Brain microvascular endothelial cell (primary cell): ENCODE results near the gene PNPLA7.

Source experiments
- DNase-seq: peaks from one replicate; pipeline ENCODE4 v3.0.0-alpha.2; 2020
- H3K27ac ChIP-seq: fragments of 250-450 bp; sonication (Bioruptor Pico); 2 replicates; pipeline ENCODE4 v1.5.1; 2020; ENCODE audit warnings: mild to moderate bottlenecking, moderate library complexity
- H3K27me3 ChIP-seq: fragments of 250-450 bp; sonication (Bioruptor Pico); replicated peaks from 2 replicates; pipeline ENCODE4 v1.5.1; 2020; ENCODE audit warnings: mild to moderate bottlenecking
- H3K36me3 ChIP-seq: fragments of 250-450 bp; sonication (Bioruptor Pico); replicated peaks from 2 replicates; pipeline ENCODE4 v1.5.1; 2020; ENCODE audit warnings: mild to moderate bottlenecking
- H3K4me3 ChIP-seq: 2 replicates; pipeline ENCODE4 v1.5.1; 2011; ENCODE audit warnings: low read depth, mild to moderate bottlenecking, control low read depth, low read length, moderate library complexity
- in situ Hi-C: cut with HindIII; loops from 2 replicates; pipeline ENCODE4 v1.10.0; 2017; ENCODE audit warnings: low sequenced_read_pairs, low pct_ligation_motif_present
- TF ChIP-seq, protein P1 (sequence below): IDR thresholded peaks from 2 replicates; pipeline ENCODE4 v1.5.1; 2011; ENCODE audit warnings: low read depth, mild to moderate bottlenecking, moderate library complexity, low read length, control low read depth, inconsistent platforms; ENCODE audit errors: missing control alignments

Gene PNPLA7

DNA sequence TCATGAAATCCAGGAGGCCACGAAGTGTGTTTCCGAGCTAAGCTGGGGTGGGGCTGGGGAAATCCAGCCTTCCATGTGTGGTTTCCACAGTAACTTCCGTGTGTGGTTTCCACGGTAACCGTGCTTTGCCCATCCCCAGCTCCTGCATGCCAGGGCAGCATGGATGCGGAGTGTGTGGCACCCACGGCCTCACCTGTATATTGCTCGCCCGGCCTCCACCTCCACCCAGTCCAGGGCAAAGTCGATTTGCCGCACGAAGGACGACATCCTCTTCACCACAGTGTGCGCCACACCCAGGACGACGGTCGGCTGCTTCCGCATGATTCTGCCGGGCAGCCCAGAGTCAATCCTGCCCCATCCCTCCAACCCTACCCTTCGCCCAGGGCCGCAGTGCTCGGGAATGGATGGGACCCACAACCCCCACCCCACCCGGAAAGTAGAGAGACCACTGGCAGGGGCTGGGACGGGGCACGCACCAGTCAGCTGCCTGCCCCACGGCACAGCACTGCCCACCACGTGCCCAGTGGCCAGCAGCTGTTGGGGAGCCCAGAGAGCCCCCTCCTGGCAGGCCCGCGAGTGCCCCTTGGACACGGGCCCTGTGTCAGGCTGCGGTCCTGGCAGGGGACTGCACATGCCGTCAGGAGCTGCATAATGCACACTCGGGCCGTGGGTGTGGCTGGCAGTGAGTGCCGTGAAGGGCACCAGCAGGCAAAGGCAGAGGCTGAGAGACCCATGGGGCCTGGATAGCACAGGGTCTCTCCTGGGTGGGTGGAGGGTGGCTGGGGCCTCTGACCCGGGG lies 52.1 kb downstream of the PNPLA7 start:
- no peak overlapping the region for H3K27ac ChIP-seq
- DNase-seq: no peak
- H3K4me3 ChIP-seq: no peak overlapping the region
- in situ Hi-C loops: no loop called here
- TF ChIP-seq, protein P1, sequence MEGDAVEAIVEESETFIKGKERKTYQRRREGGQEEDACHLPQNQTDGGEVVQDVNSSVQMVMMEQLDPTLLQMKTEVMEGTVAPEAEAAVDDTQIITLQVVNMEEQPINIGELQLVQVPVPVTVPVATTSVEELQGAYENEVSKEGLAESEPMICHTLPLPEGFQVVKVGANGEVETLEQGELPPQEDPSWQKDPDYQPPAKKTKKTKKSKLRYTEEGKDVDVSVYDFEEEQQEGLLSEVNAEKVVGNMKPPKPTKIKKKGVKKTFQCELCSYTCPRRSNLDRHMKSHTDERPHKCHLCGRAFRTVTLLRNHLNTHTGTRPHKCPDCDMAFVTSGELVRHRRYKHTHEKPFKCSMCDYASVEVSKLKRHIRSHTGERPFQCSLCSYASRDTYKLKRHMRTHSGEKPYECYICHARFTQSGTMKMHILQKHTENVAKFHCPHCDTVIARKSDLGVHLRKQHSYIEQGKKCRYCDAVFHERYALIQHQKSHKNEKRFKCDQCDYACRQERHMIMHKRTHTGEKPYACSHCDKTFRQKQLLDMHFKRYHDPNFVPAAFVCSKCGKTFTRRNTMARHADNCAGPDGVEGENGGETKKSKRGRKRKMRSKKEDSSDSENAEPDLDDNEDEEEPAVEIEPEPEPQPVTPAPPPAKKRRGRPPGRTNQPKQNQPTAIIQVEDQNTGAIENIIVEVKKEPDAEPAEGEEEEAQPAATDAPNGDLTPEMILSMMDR: no peak
- H3K27me3 ChIP-seq: no peaks in the 10 kb centered on the region
- H3K36me3 ChIP-seq: no peaks in the 10 kb centered on the region

DNA sequence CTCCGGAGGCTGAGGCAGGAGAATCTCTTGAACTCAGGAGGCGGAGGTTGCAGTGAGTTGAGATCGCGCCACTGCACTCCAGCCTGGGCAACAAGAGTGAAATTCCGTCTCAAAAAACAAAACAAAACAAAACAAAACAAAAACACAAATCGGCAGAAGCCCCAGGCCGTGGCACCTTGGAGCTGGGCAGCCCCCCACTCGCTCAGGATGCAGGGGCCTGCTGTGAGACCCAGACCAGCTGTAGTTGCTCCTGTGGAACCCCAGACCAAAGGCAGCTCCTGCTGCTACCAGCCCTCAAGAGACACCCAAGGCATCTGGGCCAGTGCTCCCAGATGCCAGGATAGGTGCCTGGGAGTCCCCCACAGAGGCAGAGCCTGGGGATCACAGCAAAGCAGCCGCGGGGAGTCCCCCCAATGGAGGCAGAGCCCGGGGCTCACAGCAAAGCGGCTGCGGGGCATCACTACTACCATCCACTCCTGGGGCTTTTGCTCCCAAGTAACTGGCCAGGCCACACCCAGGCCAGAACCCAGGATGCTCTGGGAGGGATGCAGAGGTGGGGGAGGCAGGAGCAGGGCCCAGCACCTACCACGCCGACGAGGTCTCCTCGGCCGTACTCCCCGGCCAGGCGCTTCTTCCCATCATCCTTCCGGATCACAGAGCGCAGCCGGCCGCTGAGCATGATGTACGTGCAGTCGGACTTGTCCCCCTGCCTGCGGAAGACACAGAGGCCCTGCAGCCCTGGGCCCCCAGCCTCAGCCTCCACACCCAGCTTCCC lies 53.4 kb downstream of the PNPLA7 start:
- no peak overlapping the region for H3K4me3 ChIP-seq
- no peaks in the 10 kb centered on the region for H3K27me3 ChIP-seq
- no peaks in the 10 kb centered on the region for H3K36me3 ChIP-seq
- TF ChIP-seq, protein P1: no peak
- in situ Hi-C loops: no loop called here
- DNase-seq: no peak
- no peak overlapping the region for H3K27ac ChIP-seq

DNA sequence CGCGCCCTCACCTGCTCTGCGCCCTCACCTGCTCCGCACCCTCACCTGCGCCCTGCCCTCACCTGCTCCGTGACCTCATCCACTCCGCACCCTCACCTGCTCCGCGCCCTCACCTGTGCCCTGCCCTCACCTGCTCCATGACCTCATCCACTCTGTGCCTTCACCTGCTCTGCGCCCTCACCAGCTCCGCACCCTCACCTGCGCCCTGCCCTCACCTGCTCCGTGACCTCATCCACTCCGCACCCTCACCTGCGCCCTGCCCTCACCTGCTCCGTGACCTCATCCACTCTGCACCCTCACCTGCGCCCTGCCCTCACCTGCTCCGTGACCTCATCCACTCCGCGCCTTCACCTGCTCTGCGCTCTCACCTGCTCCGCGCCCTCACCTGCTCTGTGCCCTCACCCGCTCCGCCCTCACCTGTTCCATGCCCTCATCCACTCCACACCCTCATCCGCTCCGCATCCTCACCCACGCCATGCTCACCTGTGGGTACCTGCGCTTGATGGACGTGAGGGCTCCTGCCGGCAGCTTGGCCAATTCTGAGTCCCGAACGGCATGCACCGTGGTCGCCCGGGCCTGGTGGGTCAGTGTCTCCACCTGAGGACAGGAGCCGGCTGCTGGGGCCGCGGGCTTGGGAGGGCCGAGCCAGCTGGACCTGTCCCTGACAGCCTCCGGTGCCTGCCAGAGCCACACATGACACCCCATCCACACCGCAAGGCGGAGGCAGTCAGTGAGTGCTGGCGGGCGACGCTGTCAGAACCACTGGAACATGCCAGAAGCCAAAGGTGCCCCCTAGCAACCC lies 55.5 kb downstream of the PNPLA7 start:
- in situ Hi-C loops: no loop called here

DNA sequence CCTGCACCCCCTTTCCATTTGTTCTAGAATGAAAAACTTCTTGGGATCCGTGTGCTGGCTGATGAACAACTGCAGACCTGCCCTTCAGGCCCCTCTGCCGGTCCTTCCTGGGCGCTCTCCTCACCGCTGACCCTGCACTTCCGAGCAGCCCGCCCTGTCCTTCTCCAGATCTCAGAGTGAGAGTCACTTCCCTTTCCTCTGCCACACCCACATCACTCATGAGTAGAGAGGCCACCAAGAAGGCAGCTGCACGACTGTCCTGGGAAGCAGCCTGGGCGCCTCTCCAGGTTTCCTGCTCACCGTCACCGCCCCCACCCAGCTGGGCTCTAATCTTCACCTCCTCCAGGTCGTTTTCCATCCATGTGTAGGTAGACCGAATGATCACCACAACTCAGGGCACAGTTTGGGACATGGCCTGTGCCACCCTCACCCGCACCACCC lies 56.1 kb downstream of the PNPLA7 start:
- DNase-seq: no peak
- in situ Hi-C loops: no loop called here
- Histone ChIP-seq H3K4me3 (no peak overlapping the region), H3K27me3 (no peaks in the 10 kb centered on the region), H3K36me3 (no peaks in the 10 kb centered on the region), H3K27ac (no peak overlapping the region)
- TF ChIP-seq, protein P1: no peak

More for the DNA sequence above, 55.5 kb downstream of the PNPLA7 start:
- DNase-seq: no peak
- H3K27ac ChIP-seq: no peak overlapping the region
- H3K36me3 ChIP-seq: no peaks in the 10 kb centered on the region
- H3K4me3 ChIP-seq: no peak overlapping the region
- TF ChIP-seq, protein P1: no peak
- H3K27me3 ChIP-seq: no peaks in the 10 kb centered on the region

DNA sequence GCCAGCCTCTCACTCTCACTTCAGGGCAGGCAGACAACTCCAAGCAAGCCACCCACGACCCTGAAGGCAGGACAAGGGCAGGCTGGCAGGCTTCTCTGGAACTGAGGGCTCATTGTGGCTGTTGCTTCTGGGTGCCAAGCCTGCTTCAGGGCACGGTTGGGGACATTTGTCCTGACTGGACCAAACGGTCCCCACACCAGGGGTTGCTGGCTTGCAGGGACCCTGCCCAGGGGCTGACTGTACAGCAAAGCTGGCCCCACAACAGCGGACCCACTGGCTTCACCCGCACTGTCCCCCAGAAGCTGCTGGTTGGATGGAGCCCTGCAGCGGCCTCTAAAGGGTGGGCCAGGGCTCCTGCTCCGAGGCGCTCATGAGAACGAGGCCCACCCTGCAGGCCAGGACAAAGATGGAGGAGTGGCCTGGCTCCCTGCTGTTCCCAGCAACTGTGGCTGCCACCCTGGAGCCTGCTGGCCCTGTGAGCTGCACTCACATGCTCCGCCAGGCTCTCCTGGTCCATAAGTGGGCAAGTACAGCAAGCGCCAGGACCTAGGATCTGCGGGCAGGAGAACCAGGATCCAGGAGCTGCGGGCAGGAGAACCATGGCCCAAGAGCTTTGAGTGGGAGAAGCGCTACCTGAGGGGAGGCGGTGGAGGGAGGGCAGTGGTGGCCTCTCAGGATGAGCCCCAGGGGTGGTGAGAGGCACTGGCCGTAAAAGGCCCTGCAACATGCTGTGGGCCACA lies 56.7 kb downstream of the PNPLA7 start:
- no peak for DNase-seq
- in situ Hi-C loops: no loop called here
- H3K27ac ChIP-seq: no peak overlapping the region
- no peaks in the 10 kb centered on the region for H3K36me3 ChIP-seq
- H3K27me3 ChIP-seq: no peaks in the 10 kb centered on the region
- H3K4me3 ChIP-seq: no peak overlapping the region
- TF ChIP-seq, protein P1: no peak
